SJCRH30 (cell line): ENCODE results near the gene CARHSP1. TPM values are rescaled to one million over a fixed set of nuclear protein-coding genes. Genes with fewer than 3 reads are reported as not detected.

Experiments
- DNase-seq, 2 experiments: peaks; one replicate each; pipeline ENCODE4 v3.0.0-alpha.2; 2015 to 2020
- H3K27ac ChIP-seq: fragments of 250-450 bp; sonication (Bioruptor Pico); 2 replicates; pipeline ENCODE4 v1.5.1; 2020; ENCODE audit warnings: mild to moderate bottlenecking, moderate library complexity
- H3K27me3 ChIP-seq: fragments of 250-450 bp; sonication (Bioruptor Pico); 2 replicates; pipeline ENCODE4 v1.5.1; 2020; ENCODE audit warnings: mild to moderate bottlenecking, moderate library complexity
- H3K36me3 ChIP-seq: fragments of 250-450 bp; sonication (Bioruptor Pico); 2 replicates; pipeline ENCODE4 v1.5.1; 2020; ENCODE audit warnings: mild to moderate bottlenecking, moderate library complexity
- H3K4me1 ChIP-seq: fragments of 250-450 bp; sonication (Bioruptor Pico); 2 replicates; pipeline ENCODE4 v1.5.1; 2020; ENCODE audit warnings: mild to moderate bottlenecking, moderate library complexity
- H3K4me3 ChIP-seq: fragments of 250-450 bp; sonication (Bioruptor Pico); 2 replicates; pipeline ENCODE4 v1.5.1; 2020; ENCODE audit warnings: mild to moderate bottlenecking, moderate library complexity
- H3K9me3 ChIP-seq: fragments of 250-450 bp; sonication (Bioruptor Pico); replicated peaks from 2 replicates; pipeline ENCODE4 v1.5.1; 2020; ENCODE audit warnings: mild to moderate bottlenecking, moderate library complexity
- total RNA-seq: library from RNA; depleted of rRNA; stranded (reverse); fragments of >200 nt; shearing (Covaris generic); gene quantifications from 2 replicates; pipeline ENCODE4 v1.2.3, GENCODE V29; 2014

Gene CARHSP1
- total RNA-seq, 1 experiment from 2014 or later: 196 TPM

GRCh38 chr16:8901320-8901861 lies 32.6 kb upstream of the CARHSP1 start:
- no peaks in the 10 kb centered on the region for H3K4me1 ChIP-seq
- H3K27ac ChIP-seq: no peak overlapping the region
- H3K4me3 ChIP-seq: no peak overlapping the region
- no peaks in the 10 kb centered on the region for H3K27me3 ChIP-seq
- peaks cover 70% of the 10 kb centered on the region for H3K36me3 ChIP-seq
- DNase-seq: no peak
- no peaks in the 10 kb centered on the region for H3K9me3 ChIP-seq

GRCh38 chr16:8900343-8900742 lies 31.5 kb upstream of the CARHSP1 start:
- no peak for DNase-seq
- Histone ChIP-seq H3K4me3 (no peak overlapping the region), H3K27ac (no peak overlapping the region), H3K9me3 (no peaks in the 10 kb centered on the region), H3K27me3 (no peaks in the 10 kb centered on the region), H3K36me3 (peaks cover 67% of the 10 kb centered on the region), H3K4me1 (no peaks in the 10 kb centered on the region)

- no peak for DNase-seq
- Histone ChIP-seq H3K27ac (no peak overlapping the region), H3K4me1 (no peaks in the 10 kb centered on the region), H3K27me3 (no peaks in the 10 kb centered on the region), H3K36me3 (peaks cover 67% of the 10 kb centered on the region), H3K9me3 (no peaks in the 10 kb centered on the region), H3K4me3 (no peak overlapping the region)
Measured at GRCh38 chr16:8899709-8900317, 31.0 kb upstream of the CARHSP1 start.

GRCh38 chr16:8898660-8899318 lies 30.0 kb upstream of the CARHSP1 start:
- H3K27ac ChIP-seq: no peak overlapping the region
- H3K27me3 ChIP-seq: no peaks in the 10 kb centered on the region
- H3K4me1 ChIP-seq: no peaks in the 10 kb centered on the region
- H3K9me3 ChIP-seq: no peaks in the 10 kb centered on the region
- H3K36me3 ChIP-seq: peaks cover 70% of the 10 kb centered on the region
- no peak for DNase-seq
- H3K4me3 ChIP-seq: no peak overlapping the region

GRCh38 chr16:8894736-8895334 lies 26.0 kb upstream of the CARHSP1 start:
- DNase-seq: no peak

GRCh38 chr16:8893976-8894690 lies 25.3 kb upstream of the CARHSP1 start:
- Histone ChIP-seq H3K27ac (no peak overlapping the region), H3K4me3 (no peak overlapping the region), H3K4me1 (no peaks in the 10 kb centered on the region), H3K36me3 (peaks cover 61% of the 10 kb centered on the region), H3K27me3 (no peaks in the 10 kb centered on the region), H3K9me3 (no peaks in the 10 kb centered on the region)
- DNase-seq: no peak

More at GRCh38 chr16:8894736-8895334, 26.0 kb upstream of the CARHSP1 start:
- Histone ChIP-seq H3K27me3 (no peaks in the 10 kb centered on the region), H3K4me3 (no peak overlapping the region), H3K4me1 (no peaks in the 10 kb centered on the region), H3K36me3 (peaks cover 66% of the 10 kb centered on the region), H3K27ac (no peak overlapping the region), H3K9me3 (no peaks in the 10 kb centered on the region)

- H3K27ac ChIP-seq: no peak overlapping the region
- no peaks in the 10 kb centered on the region for H3K27me3 ChIP-seq
- H3K9me3 ChIP-seq: no peaks in the 10 kb centered on the region
- DNase-seq: no peak
- H3K36me3 ChIP-seq: peaks cover 57% of the 10 kb centered on the region
- H3K4me1 ChIP-seq: peaks cover 2% of the 10 kb centered on the region
- H3K4me3 ChIP-seq: no peak overlapping the region
Measured at GRCh38 chr16:8893426-8893825, 24.6 kb upstream of the CARHSP1 start.

- Histone ChIP-seq H3K4me1 (peaks cover 10% of the 10 kb centered on the region), H3K4me3 (no peak overlapping the region), H3K27me3 (no peaks in the 10 kb centered on the region), H3K9me3 (no peaks in the 10 kb centered on the region), H3K36me3 (peaks cover 47% of the 10 kb centered on the region), H3K27ac (no peak overlapping the region)
- no peak for DNase-seq
Measured at GRCh38 chr16:8892101-8892575, 23.3 kb upstream of the CARHSP1 start.

- Histone ChIP-seq H3K36me3 (peaks cover 36% of the 10 kb centered on the region), H3K27ac (no peak overlapping the region), H3K4me3 (no peak overlapping the region), H3K4me1 (peaks cover 27% of the 10 kb centered on the region), H3K9me3 (no peaks in the 10 kb centered on the region), H3K27me3 (no peaks in the 10 kb centered on the region)
- no peak for DNase-seq
Measured at GRCh38 chr16:8890549-8890921, 21.7 kb upstream of the CARHSP1 start.

GRCh38 chr16:8889893-8890548 lies 21.2 kb upstream of the CARHSP1 start:
- Histone ChIP-seq H3K27me3 (no peaks in the 10 kb centered on the region), H3K9me3 (no peaks in the 10 kb centered on the region), H3K27ac (no peak overlapping the region), H3K4me3 (no peak overlapping the region), H3K36me3 (peaks cover 31% of the 10 kb centered on the region), H3K4me1 (peaks cover 32% of the 10 kb centered on the region)
- DNase-seq: no peak

GRCh38 chr16:8888951-8889892 lies 20.4 kb upstream of the CARHSP1 start:
- Histone ChIP-seq H3K4me1 (peaks cover 36% of the 10 kb centered on the region), H3K27me3 (no peaks in the 10 kb centered on the region), H3K27ac (no peak overlapping the region), H3K36me3 (peaks cover 25% of the 10 kb centered on the region), H3K9me3 (no peaks in the 10 kb centered on the region), H3K4me3 (no peak overlapping the region)
- no peak for DNase-seq

- Histone ChIP-seq H3K9me3 (no peaks in the 10 kb centered on the region), H3K4me1 (peaks cover 44% of the 10 kb centered on the region), H3K4me3 (no peak overlapping the region), H3K36me3 (peaks cover 20% of the 10 kb centered on the region), H3K27me3 (no peaks in the 10 kb centered on the region), H3K27ac (0 out of 2 replicates have a peak overlapping the region, but pooled peaks have one; percentile 4)
- DNase-seq: peak; percentile 47 to 62
Measured at GRCh38 chr16:8887952-8888560, 19.2 kb upstream of the CARHSP1 start.

- H3K9me3 ChIP-seq: no peaks in the 10 kb centered on the region
- no peaks in the 10 kb centered on the region for H3K27me3 ChIP-seq
- peaks cover 44% of the 10 kb centered on the region for H3K4me1 ChIP-seq
- no peak for DNase-seq
- no peak overlapping the region for H3K27ac ChIP-seq
- peaks cover 18% of the 10 kb centered on the region for H3K36me3 ChIP-seq
- H3K4me3 ChIP-seq: no peak overlapping the region
Measured at GRCh38 chr16:8887431-8887765, 18.6 kb upstream of the CARHSP1 start.
